GM13977 (cell line): ENCODE data around the gene MEIOSIN.
"Not testable (repeated sequence)": the region's sequence is repeated elsewhere in the genome, so short reads cannot be mapped to it uniquely, and the experiment has no call there.

Experiments
- DNase-seq: peaks from one replicate; pipeline ENCODE4 v3.0.0; 2012; ENCODE audit warnings: low spot score
- CTCF ChIP-seq: IDR thresholded peaks from 2 replicates; pipeline ENCODE4 v1.5.1; 2012; ENCODE audit warnings: mild to moderate bottlenecking, control low read depth; ENCODE audit not compliant: insufficient read depth; ENCODE audit errors: extremely low read depth, missing control alignments
- in situ Hi-C: fragments of 300-500 bp; cut with MboI; formaldehyde crosslinking; loops from one replicate; pipeline ENCODE4 v1.12.0; 2022; ENCODE audit warnings: low sequenced_read_pairs, low pct_unique_long_range_greater_than_20kb, mixed read lengths, inconsistent platforms; ENCODE audit not compliant: unreplicated experiment

MEIOSIN gene

GRCh38 chr19:45747513-45747912 is 14.3 kb downstream of the MEIOSIN start:
- DNase-seq, result no peak
- no peak for TF ChIP-seq CTCF
- in situ Hi-C loops, result no loop called here

GRCh38 chr19:45751483-45751882 is 18.2 kb downstream of the MEIOSIN start:
- in situ Hi-C loops, DNase-seq: not testable (repeated sequence)

GRCh38 chr19:45752639-45753038 is 19.4 kb downstream of the MEIOSIN start:
- in situ Hi-C loops, result no loop called here
- no peak for DNase-seq
- no peak for TF ChIP-seq CTCF

GRCh38 chr19:45753548-45753947 is 20.3 kb downstream of the MEIOSIN start:
- in situ Hi-C loops, result no loop called here
- TF ChIP-seq CTCF, result peak; percentile 9
- DNase-seq, result no peak

- in situ Hi-C loops, result no loop called here
- TF ChIP-seq CTCF, result no peak
- DNase-seq, result no peak
These were observed 21.1 kb downstream of the MEIOSIN start for GRCh38 chr19:45754323-45754722.

GRCh38 chr19:45757695-45758094 is 24.5 kb downstream of the MEIOSIN start:
- no peak for TF ChIP-seq CTCF
- in situ Hi-C loops, result no loop called here

GRCh38 chr19:45758921-45759320 is 25.7 kb downstream of the MEIOSIN start:
- in situ Hi-C loops, result no loop called here
- DNase-seq, result no peak
- TF ChIP-seq CTCF, result no peak

More at GRCh38 chr19:45757695-45758094, 24.5 kb downstream of the MEIOSIN start:
- no peak for DNase-seq
